OCI-LY1 (cell line): ENCODE results near the gene DGKQ.

Experiments
- EZH2 ChIP-seq: fragments of 200-600 bp; sonication (generic), shearing (Covaris generic); IDR thresholded peaks from 2 replicates; pipeline ENCODE4 v1.8.0; 2017; ENCODE audit warnings: borderline replicate concordance, mixed run types, mild to moderate bottlenecking, antibody characterized with exemption, low read length, moderate library complexity, mixed read lengths
- TF ChIP-seq, protein P1 (sequence below): fragments of 200-600 bp; sonication (generic), shearing (Covaris generic); IDR thresholded peaks from 2 replicates; pipeline ENCODE4 v1.5.1; 2017; ENCODE audit warnings: mild to moderate bottlenecking, antibody characterized with exemption, low read length, moderate library complexity, mixed read lengths

DNA sequence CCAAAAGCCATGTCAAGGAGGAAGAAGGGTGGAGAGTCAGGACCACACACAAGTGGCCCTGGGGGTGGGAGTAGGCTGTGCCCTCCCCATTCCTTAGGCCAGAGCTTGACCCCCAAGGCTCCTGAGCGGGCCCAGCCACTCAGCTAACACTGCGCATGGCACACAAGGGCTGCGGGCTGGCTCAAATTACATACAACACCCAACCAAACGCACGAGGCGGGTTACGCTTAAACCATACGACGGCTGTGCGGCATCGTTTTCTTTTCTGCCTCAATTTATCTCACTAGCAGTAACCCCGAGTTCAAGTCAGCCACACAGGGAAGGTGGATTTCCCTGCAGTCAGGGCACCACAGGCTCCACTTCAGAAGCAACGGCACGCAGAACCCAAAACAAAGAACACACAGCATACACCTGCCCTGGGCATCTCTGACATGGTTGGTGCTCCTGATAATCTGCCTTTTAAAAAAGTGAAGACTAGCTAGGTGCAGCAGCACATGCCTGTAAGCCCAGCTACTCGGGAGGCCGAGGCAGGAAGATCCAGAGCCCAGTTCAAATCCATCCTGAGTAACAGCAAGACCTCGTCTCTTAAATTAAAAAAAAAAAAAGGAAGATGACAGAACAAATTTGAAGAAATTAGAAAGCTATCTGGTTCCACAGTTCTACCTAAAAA, 44.1 kb downstream of the DGKQ start:
- TF ChIP-seq, protein P1, sequence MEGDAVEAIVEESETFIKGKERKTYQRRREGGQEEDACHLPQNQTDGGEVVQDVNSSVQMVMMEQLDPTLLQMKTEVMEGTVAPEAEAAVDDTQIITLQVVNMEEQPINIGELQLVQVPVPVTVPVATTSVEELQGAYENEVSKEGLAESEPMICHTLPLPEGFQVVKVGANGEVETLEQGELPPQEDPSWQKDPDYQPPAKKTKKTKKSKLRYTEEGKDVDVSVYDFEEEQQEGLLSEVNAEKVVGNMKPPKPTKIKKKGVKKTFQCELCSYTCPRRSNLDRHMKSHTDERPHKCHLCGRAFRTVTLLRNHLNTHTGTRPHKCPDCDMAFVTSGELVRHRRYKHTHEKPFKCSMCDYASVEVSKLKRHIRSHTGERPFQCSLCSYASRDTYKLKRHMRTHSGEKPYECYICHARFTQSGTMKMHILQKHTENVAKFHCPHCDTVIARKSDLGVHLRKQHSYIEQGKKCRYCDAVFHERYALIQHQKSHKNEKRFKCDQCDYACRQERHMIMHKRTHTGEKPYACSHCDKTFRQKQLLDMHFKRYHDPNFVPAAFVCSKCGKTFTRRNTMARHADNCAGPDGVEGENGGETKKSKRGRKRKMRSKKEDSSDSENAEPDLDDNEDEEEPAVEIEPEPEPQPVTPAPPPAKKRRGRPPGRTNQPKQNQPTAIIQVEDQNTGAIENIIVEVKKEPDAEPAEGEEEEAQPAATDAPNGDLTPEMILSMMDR, result no peak
- TF ChIP-seq EZH2, result no peak
